Peyer's patch (tissue), 4 donors: Measurements from ENCODE around the gene SLC33A1.

Experiments
- CTCF ChIP-seq, 6 experiments: fragments of 450-650 bp in 4 of 6; fragments of 200-600 bp in 2 of 6; sonication (generic) in 1 of 6; IDR thresholded peaks; one replicate each; pipeline ENCODE4 v1.5.1; 2017 to 2019; ENCODE audit warnings: antibody characterized with exemption in 6 of 6, mild to moderate bottlenecking in 3 of 6, moderate library complexity in 1 of 6
- POLR2A ChIP-seq, 2 donors: fragments of 450-650 bp; IDR thresholded peaks; one replicate each; pipeline ENCODE4 v1.5.1; 2017; ENCODE audit warnings: antibody characterized with exemption in 2 of 2, mild to moderate bottlenecking in 2 of 2, moderate library complexity in 2 of 2

- TF ChIP-seq POLR2A (IDR thresholded peaks at IDR 0.05), result no peak
- no peak for TF ChIP-seq CTCF (IDR thresholded peaks at IDR 0.05)
Measured at GRCh38 chr3:155872904-155873646, 18.8 kb upstream of the SLC33A1 start.
